Stimulated activated CD4-positive, alpha-beta T cell treated with anti-CD3 and anti-CD28 coated beads, Interleukin-4, amount 100 ng/mL, for 4 hours (primary cell): ENCODE measurements around the gene JMJD1C.

ENCODE experiments used
- DNase-seq, 2 experiments: peaks; one replicate each; pipeline ENCODE4 v3.0.0-alpha.2; 2020

Gene JMJD1C

GRCh38 chr10:63206997-63207811 lies 258.6 kb downstream of the JMJD1C start:
- DNase-seq: no peak

- no peak for DNase-seq
Measured at GRCh38 chr10:63206576-63206975, 259.2 kb downstream of the JMJD1C start.

- DNase-seq: no peak
Measured at GRCh38 chr10:63205421-63205820, 260.4 kb downstream of the JMJD1C start.

GRCh38 chr10:63204667-63205391 lies 260.9 kb downstream of the JMJD1C start:
- no peak for DNase-seq

GRCh38 chr10:63201118-63201517 lies 264.7 kb downstream of the JMJD1C start:
- no peak for DNase-seq

- no peak for DNase-seq
Measured at GRCh38 chr10:63200431-63200830, 265.3 kb downstream of the JMJD1C start.

GRCh38 chr10:63199716-63200115 lies 266.1 kb downstream of the JMJD1C start:
- DNase-seq: no peak

GRCh38 chr10:63197344-63198092 lies 268.3 kb downstream of the JMJD1C start:
- no peak for DNase-seq

GRCh38 chr10:63192826-63193225 lies 273.0 kb downstream of the JMJD1C start:
- DNase-seq: no peak

- DNase-seq: no peak
Measured at GRCh38 chr10:63175534-63175933, 290.2 kb downstream of the JMJD1C start.

- no peak for DNase-seq
Measured at GRCh38 chr10:63173468-63174232, 292.1 kb downstream of the JMJD1C start.

GRCh38 chr10:63171926-63172325 lies 293.9 kb downstream of the JMJD1C start:
- DNase-seq: no peak

- no peak for DNase-seq
Measured at GRCh38 chr10:63171255-63171855, 294.4 kb downstream of the JMJD1C start.

- no peak for DNase-seq
Measured at GRCh38 chr10:63169624-63170023, 296.2 kb downstream of the JMJD1C start.

GRCh38 chr10:63168821-63169462 lies 296.8 kb downstream of the JMJD1C start:
- no peak for DNase-seq

GRCh38 chr10:63166742-63167258 lies 299.0 kb downstream of the JMJD1C start:
- DNase-seq: no peak

- no peak for DNase-seq
Measured at GRCh38 chr10:63165249-63165648, 300.5 kb downstream of the JMJD1C start.

- DNase-seq: no peak
Measured at GRCh38 chr10:63164166-63164623, 301.6 kb downstream of the JMJD1C start.

- no peak for DNase-seq
Measured at GRCh38 chr10:63161592-63161991, 304.2 kb downstream of the JMJD1C start.

GRCh38 chr10:63157845-63158624 lies 307.7 kb downstream of the JMJD1C start:
- peak in 1 of 2 experiments; percentile 37 for DNase-seq

- no peak for DNase-seq
Measured at GRCh38 chr10:63156236-63156635, 309.5 kb downstream of the JMJD1C start.
